Measurements from ENCODE around the gene SSBP4. TPM values are rescaled to one million over a fixed set of nuclear protein-coding genes. Genes with fewer than 3 reads are reported as not detected.

Gene SSBP4
- total and polyA plus RNA-seq, 4 donors, result 31.7 to 95.3 (median 72.4) TPM

- Histone ChIP-seq H3K9ac (ENCODE audit: insufficient read depth in 1 of 2, low read length in 2 of 2) (peak overlapping the region in 1 of 2 donors; percentile 32), H3K27ac (ENCODE audit: low read depth in 1 of 2, low read length in 1 of 2) (no peak overlapping the region), H3K27me3 (ENCODE audit: control insufficient read depth in 3 of 3, insufficient read depth in 3 of 3, low read length in 2 of 3) (peaks cover 0 to 11% (median 3%) of the 10 kb centered on the region in 3 donors), H3K4me3 (peak overlapping the region; percentile 83), H3K36me3 (ENCODE audit: control insufficient read depth in 4 of 4, insufficient read depth in 4 of 4, low read length in 4 of 4) (peaks cover 0 to 12% (median 0%) of the 10 kb centered on the region in 4 donors), H3K4me1 (ENCODE audit: control insufficient read depth in 5 of 5, insufficient read depth in 5 of 5, low read length in 5 of 5) (peaks cover 0 to 8% (median 4%) of the 10 kb centered on the region in 5 donors), H3K9me3 (ENCODE audit: control insufficient read depth in 4 of 4, insufficient read depth in 3 of 4, low read length in 3 of 4) (peaks cover 0 to 6% (median 0%) of the 10 kb centered on the region in 4 donors)
- WGBS, 2 donors, result 73 to 85% methylated on average over 14 of the region's 14 CpGs
- DNase-seq, result no peak
- no peak for TF ChIP-seq CTCF (IDR thresholded peaks at IDR 0.05; ENCODE audit: control extremely low read depth, extremely low read depth)
- ATAC-seq (ENCODE audit: insufficient read depth, low FRiP score), result no peak
Measured at GRCh38 chr19:18386543-18387271, 32.5 kb upstream of the SSBP4 start.

DNA sequence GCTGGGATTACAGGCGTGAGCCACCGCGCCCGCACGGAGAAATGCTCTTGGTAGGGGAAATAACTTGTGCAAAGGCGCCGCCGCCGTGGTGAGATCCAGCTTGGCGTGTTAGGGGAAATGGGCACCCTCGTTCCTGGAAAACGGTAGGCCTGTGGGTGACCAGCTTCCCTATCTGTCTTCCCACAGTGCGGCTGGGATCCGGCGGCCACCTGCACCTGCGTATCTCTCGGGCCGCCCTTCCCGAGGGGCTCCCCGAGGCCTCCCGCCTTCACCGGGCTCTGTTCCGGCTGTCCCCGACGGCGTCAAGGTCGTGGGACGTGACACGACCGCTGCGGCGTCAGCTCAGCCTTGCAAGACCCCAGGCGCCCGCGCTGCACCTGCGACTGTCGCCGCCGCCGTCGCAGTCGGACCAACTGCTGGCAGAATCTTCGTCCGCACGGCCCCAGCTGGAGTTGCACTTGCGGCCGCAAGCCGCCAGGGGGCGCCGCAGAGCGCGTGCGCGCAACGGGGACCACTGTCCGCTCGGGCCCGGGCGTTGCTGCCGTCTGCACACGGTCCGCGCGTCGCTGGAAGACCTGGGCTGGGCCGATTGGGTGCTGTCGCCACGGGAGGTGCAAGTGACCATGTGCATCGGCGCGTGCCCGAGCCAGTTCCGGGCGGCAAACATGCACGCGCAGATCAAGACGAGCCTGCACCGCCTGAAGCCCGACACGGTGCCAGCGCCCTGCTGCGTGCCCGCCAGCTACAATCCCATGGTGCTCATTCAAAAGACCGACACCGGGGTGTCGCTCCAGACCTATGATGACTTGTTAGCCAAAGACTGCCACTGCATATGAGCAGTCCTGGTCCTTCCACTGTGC lies 30.9 kb upstream of the SSBP4 start:
- DNase-seq (peak; percentile 73 to 88 (median 84)), ATAC-seq (ENCODE audit: insufficient read depth, low FRiP score) (peak; percentile 83)
- peaks cover 0 to 13% (median 0%) of the 10 kb centered on the region in 4 donors for H3K36me3 ChIP-seq (ENCODE audit: control insufficient read depth in 4 of 4, insufficient read depth in 4 of 4, low read length in 4 of 4)
- no peak overlapping the region for H3K9ac ChIP-seq (ENCODE audit: insufficient read depth in 1 of 2, low read length in 2 of 2)
- TF ChIP-seq CTCF (IDR thresholded peaks at IDR 0.05; ENCODE audit: control extremely low read depth, extremely low read depth), result peak; percentile 96
- peaks cover 0 to 11% (median 3%) of the 10 kb centered on the region in 3 donors for H3K27me3 ChIP-seq (ENCODE audit: control insufficient read depth in 3 of 3, insufficient read depth in 3 of 3, low read length in 2 of 3)
- WGBS, 2 donors, result 5 to 9% methylated on average over 57 to 86 of the region's 86 CpGs
- peaks cover 0 to 6% (median 0%) of the 10 kb centered on the region in 4 donors for H3K9me3 ChIP-seq (ENCODE audit: control insufficient read depth in 4 of 4, insufficient read depth in 3 of 4, low read length in 3 of 4)
- H3K4me3 ChIP-seq, result peak overlapping the region; percentile 62
- peak overlapping the region in 1 of 2 donors; percentile 61 for H3K27ac ChIP-seq (ENCODE audit: low read depth in 1 of 2, low read length in 1 of 2)
- H3K4me1 ChIP-seq (ENCODE audit: control insufficient read depth in 5 of 5, insufficient read depth in 5 of 5, low read length in 5 of 5), result peaks cover 0 to 8% (median 4%) of the 10 kb centered on the region in 5 donors

GRCh38 chr19:18388960-18389725 lies 30.1 kb upstream of the SSBP4 start:
- WGBS, 2 donors, result 87% methylated on average over 13 of the region's 13 CpGs
- peaks cover 0 to 8% (median 4%) of the 10 kb centered on the region in 5 donors for H3K4me1 ChIP-seq (ENCODE audit: control insufficient read depth in 5 of 5, insufficient read depth in 5 of 5, low read length in 5 of 5)
- H3K36me3 ChIP-seq (ENCODE audit: control insufficient read depth in 4 of 4, insufficient read depth in 4 of 4, low read length in 4 of 4), result peaks cover 0 to 13% (median 0%) of the 10 kb centered on the region in 4 donors
- TF ChIP-seq CTCF (IDR thresholded peaks at IDR 0.05; ENCODE audit: control extremely low read depth, extremely low read depth), result no peak
- peak overlapping the region in 1 of 2 donors; percentile 61 for H3K27ac ChIP-seq (ENCODE audit: low read depth in 1 of 2, low read length in 1 of 2)
- H3K27me3 ChIP-seq (ENCODE audit: control insufficient read depth in 3 of 3, insufficient read depth in 3 of 3, low read length in 2 of 3), result peaks cover 0 to 11% (median 3%) of the 10 kb centered on the region in 3 donors
- peaks cover 0 to 6% (median 0%) of the 10 kb centered on the region in 4 donors for H3K9me3 ChIP-seq (ENCODE audit: control insufficient read depth in 4 of 4, insufficient read depth in 3 of 4, low read length in 3 of 4)
- no peak overlapping the region for H3K9ac ChIP-seq (ENCODE audit: insufficient read depth in 1 of 2, low read length in 2 of 2)
- DNase-seq (no peak), ATAC-seq (ENCODE audit: insufficient read depth, low FRiP score) (no peak)
- H3K4me3 ChIP-seq, result no peak overlapping the region
